ENCODE data around the gene RANBP17. TPM values are rescaled to one million over a fixed set of nuclear protein-coding genes. Genes with fewer than 3 reads are reported as not detected.

The RANBP17 gene
- total RNA-seq, 1 donor from 2014 or later: 49.7 TPM

DNA sequence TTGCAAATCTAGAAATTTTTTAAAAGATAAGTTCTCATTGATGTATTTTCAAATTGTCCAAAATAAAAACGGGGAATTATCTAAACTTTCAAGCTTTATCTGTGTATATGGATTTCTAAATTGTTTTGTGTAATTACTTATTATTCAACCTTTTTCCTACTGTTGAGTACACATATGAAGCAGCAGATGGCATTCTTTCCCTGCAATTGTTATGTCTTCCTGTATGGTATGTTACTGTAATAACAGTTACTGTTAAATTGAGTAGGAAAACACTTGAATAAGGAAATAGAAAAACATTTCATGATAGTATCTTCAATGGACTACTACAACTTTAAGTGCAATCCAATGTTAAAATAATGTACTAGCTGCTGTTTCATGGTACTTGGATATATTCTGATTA, 124.8 kb downstream of the RANBP17 start:
- Mint-ChIP-seq H3K27me3 (ENCODE audit: insufficient read depth, low read depth) (no peaks in the 10 kb centered on the region), H3K27ac (no peak overlapping the region), H3K9me3 (peaks cover 7% of the 10 kb centered on the region), H3K4me3 (no peak overlapping the region), H3K4me1 (no peaks in the 10 kb centered on the region), H3K36me3 (peaks cover 9% of the 10 kb centered on the region)
- no peak overlapping the region for H3K9ac ChIP-seq
- H3K4me3 ChIP-seq: no peak overlapping the region
- H3K36me3 ChIP-seq: no peaks in the 10 kb centered on the region
- no peaks in the 10 kb centered on the region for H3K27me3 ChIP-seq
- DNase-seq (ENCODE audit: low spot score): no peak
- H3K27ac ChIP-seq: no peak overlapping the region
- H3K9me3 ChIP-seq (ENCODE audit: low read depth): no peaks in the 10 kb centered on the region
- TF ChIP-seq EZH2phosphoT487 (IDR thresholded peaks at IDR 0.05): no peak
- TF ChIP-seq, protein P1, sequence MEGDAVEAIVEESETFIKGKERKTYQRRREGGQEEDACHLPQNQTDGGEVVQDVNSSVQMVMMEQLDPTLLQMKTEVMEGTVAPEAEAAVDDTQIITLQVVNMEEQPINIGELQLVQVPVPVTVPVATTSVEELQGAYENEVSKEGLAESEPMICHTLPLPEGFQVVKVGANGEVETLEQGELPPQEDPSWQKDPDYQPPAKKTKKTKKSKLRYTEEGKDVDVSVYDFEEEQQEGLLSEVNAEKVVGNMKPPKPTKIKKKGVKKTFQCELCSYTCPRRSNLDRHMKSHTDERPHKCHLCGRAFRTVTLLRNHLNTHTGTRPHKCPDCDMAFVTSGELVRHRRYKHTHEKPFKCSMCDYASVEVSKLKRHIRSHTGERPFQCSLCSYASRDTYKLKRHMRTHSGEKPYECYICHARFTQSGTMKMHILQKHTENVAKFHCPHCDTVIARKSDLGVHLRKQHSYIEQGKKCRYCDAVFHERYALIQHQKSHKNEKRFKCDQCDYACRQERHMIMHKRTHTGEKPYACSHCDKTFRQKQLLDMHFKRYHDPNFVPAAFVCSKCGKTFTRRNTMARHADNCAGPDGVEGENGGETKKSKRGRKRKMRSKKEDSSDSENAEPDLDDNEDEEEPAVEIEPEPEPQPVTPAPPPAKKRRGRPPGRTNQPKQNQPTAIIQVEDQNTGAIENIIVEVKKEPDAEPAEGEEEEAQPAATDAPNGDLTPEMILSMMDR (IDR thresholded peaks at IDR 0.05): peak; percentile 18
- H3K4me2 ChIP-seq: no peak overlapping the region
- no peaks in the 10 kb centered on the region for H3F3A ChIP-seq (ENCODE audit: low read depth)
- H3K79me2 ChIP-seq (ENCODE audit: low read depth): no peaks in the 10 kb centered on the region
- H2AFZ ChIP-seq (replicated peaks): no peak overlapping the region
- peaks cover 4% of the 10 kb centered on the region for H3K4me1 ChIP-seq
- no peaks in the 10 kb centered on the region for H4K20me1 ChIP-seq (ENCODE audit: low read depth)

DNA sequence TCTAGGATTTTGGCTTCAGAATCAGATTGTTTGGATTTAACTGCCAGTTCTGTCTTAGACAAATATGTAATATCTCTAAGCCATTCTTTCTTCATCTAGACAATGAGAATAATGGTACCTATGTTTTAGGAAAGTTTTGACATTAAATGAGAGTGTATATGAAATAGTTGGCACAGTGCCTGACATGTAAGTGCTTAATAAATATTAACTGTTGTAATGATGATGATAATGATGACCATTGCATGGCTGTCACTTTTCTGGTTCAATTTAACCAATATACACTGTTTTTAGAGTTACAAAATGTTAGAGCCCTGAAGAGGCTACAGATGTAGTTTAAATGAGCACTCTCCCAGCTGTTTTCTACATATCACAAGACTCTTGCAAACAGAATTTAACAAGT, 131.7 kb downstream of the RANBP17 start:
- Histone ChIP-seq H3K9me3 (ENCODE audit: low read depth) (no peaks in the 10 kb centered on the region), H3K79me2 (ENCODE audit: low read depth) (no peaks in the 10 kb centered on the region), H4K20me1 (ENCODE audit: low read depth) (no peaks in the 10 kb centered on the region), H3K36me3 (no peaks in the 10 kb centered on the region), H3K4me2 (no peak overlapping the region), H3K4me1 (peaks cover 4% of the 10 kb centered on the region), H3K27ac (no peak overlapping the region), H3K27me3 (no peaks in the 10 kb centered on the region), H3K9ac (no peak overlapping the region), H2AFZ (replicated peaks) (no peak overlapping the region), H3F3A (ENCODE audit: low read depth) (no peaks in the 10 kb centered on the region), H3K4me3 (no peak overlapping the region)
- no peak overlapping the region for H3K27ac Mint-ChIP-seq
- H3K27me3 Mint-ChIP-seq (ENCODE audit: insufficient read depth, low read depth): no peaks in the 10 kb centered on the region
- H3K9me3 Mint-ChIP-seq: no peaks in the 10 kb centered on the region
- H3K36me3 Mint-ChIP-seq: no peaks in the 10 kb centered on the region
- TF ChIP-seq EZH2phosphoT487 (IDR thresholded peaks at IDR 0.05) (no peak), EZH2 (IDR thresholded peaks at IDR 0.05) (no peak)
- TF ChIP-seq, protein P1 (IDR thresholded peaks at IDR 0.05): no peak
- DNase-seq (ENCODE audit: low spot score): no peak
- no peak overlapping the region for H3K4me3 Mint-ChIP-seq
- no peaks in the 10 kb centered on the region for H3K4me1 Mint-ChIP-seq

DNA sequence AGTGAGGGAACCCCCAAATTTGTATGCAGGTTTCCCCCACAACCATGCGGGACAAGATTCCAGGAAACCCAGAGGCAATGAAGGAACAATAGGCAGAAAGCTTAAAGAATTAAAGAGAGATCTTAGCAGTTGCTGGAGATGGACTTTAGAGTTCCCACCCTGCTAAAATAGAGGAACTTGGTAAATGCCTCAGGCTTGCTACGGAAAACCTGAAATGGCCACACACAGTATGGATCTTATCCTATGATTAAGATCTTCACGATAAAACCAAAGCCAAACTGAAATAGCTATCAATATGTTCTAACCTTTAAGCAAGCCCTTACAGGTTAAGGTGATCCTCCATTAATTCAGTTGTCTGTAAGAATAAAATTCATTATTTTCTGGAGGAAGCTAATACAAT, 148.3 kb downstream of the RANBP17 start:
- Histone ChIP-seq H3K36me3 (no peaks in the 10 kb centered on the region), H3K27ac (no peak overlapping the region)
- no peaks in the 10 kb centered on the region for H3K4me1 Mint-ChIP-seq

More for the DNA sequence above, 148.3 kb downstream of the RANBP17 start:
- H3K4me3 ChIP-seq: no peak overlapping the region
- H3K36me3 Mint-ChIP-seq: peaks cover 10% of the 10 kb centered on the region
- no peak overlapping the region for H3K4me2 ChIP-seq
- H3K4me3 Mint-ChIP-seq: no peak overlapping the region
- no peak for TF ChIP-seq EZH2phosphoT487 (IDR thresholded peaks at IDR 0.05)
- TF ChIP-seq, protein P1 (IDR thresholded peaks at IDR 0.05): no peak
- no peak for TF ChIP-seq EZH2 (IDR thresholded peaks at IDR 0.05)
- H3K4me1 ChIP-seq: no peaks in the 10 kb centered on the region
- H3K27ac Mint-ChIP-seq: no peak overlapping the region
- H3F3A ChIP-seq (ENCODE audit: low read depth): no peaks in the 10 kb centered on the region
- peaks cover 11% of the 10 kb centered on the region for H3K9me3 Mint-ChIP-seq
- no peaks in the 10 kb centered on the region for H3K9me3 ChIP-seq (ENCODE audit: low read depth)
- H3K79me2 ChIP-seq (ENCODE audit: low read depth): no peaks in the 10 kb centered on the region
- no peaks in the 10 kb centered on the region for H3K27me3 ChIP-seq
- no peak overlapping the region for H2AFZ ChIP-seq (replicated peaks)
- no peaks in the 10 kb centered on the region for H4K20me1 ChIP-seq (ENCODE audit: low read depth)
- peaks cover 2% of the 10 kb centered on the region for H3K27me3 Mint-ChIP-seq (ENCODE audit: insufficient read depth, low read depth)
- DNase-seq (ENCODE audit: low spot score): no peak
- H3K9ac ChIP-seq: no peak overlapping the region
